Ovary (tissue), 9 donors: ENCODE results near the gene PALD1. TPM values are rescaled to one million over a fixed set of nuclear protein-coding genes. Genes with fewer than 3 reads are reported as not detected.
"Not testable (repeated sequence)": the region's sequence is repeated elsewhere in the genome, so short reads cannot be mapped to it uniquely, and the experiment has no call there.

Experiments
- DNase-seq, 5 donors: peaks; one replicate each; pipeline ENCODE4 v3.0.0-alpha.2; 2019 to 2020
- H3K27ac ChIP-seq, 2 donors: fragments of 200-600 bp; one replicate each; pipeline versions ENCODE4 v1.5.1 to v1.8.0; 2019 to 2022
- H3K27me3 ChIP-seq: fragments of 200-600 bp; one replicate; pipeline ENCODE4 v1.8.0; 2022
- H3K36me3 ChIP-seq: fragments of 200-600 bp; sonication (generic); one replicate; pipeline ENCODE4 v1.5.1; 2019
- H3K4me1 ChIP-seq: one replicate; pipeline ENCODE4 v1.8.1; 2013; ENCODE audit warnings: mild to moderate bottlenecking, moderate library complexity; ENCODE audit not compliant: insufficient read depth
- H3K4me3 ChIP-seq: fragments of 200-600 bp; sonication (generic); one replicate; pipeline ENCODE4 v1.5.1; 2017
- H3K9me3 ChIP-seq, 2 donors: fragments of 200-600 bp in 1 of 2; sonication (generic) in 1 of 2; one replicate each; pipeline versions ENCODE4 v1.5.1 to v1.8.1; 2013 to 2019; ENCODE audit warnings: mild to moderate bottlenecking in 1 of 2, moderate library complexity in 1 of 2
- CTCF ChIP-seq, 3 donors: fragments of 450-650 bp in 2 of 3; fragments of 200-600 bp in 1 of 3; IDR thresholded peaks; one replicate each; pipeline versions ENCODE4 v1.5.1 to v1.8.0; 2016 to 2022; ENCODE audit warnings: antibody characterized with exemption in 3 of 3, mild to moderate bottlenecking in 1 of 3
- EP300 ChIP-seq: sonication (generic); formaldehyde crosslinking; IDR thresholded peaks from one replicate; pipeline ENCODE4 v1.6.1; 2017; ENCODE audit warnings: antibody characterized with exemption
- POLR2A ChIP-seq: fragments of 450-650 bp; IDR thresholded peaks from one replicate; pipeline ENCODE4 v1.6.1; 2017; ENCODE audit warnings: antibody characterized with exemption, mild to moderate bottlenecking, moderate library complexity
- WGBS, 3 donors: extraction: QIAGEN DNeasy Blood & Tissue Kit in 1 of 3; methylation state at CpG; one replicate each; pipeline versions ENCODE4 v1.1.5 to v1.1.7; 2013 to 2017; 5-methylcytosine and 5-hydroxymethylcytosine counted together
- intact Hi-C, 4 donors: fragments of 100-400 bp; cut with DNase I; formaldehyde crosslinking; loops; one replicate each; pipeline versions ENCODE4 v1.11.0 to v1.15.1; 2022 to 2023
- polyA plus RNA-seq, 2 donors: library from polyadenylated mRNA; stranded (reverse); fragments of 200-250 nt in 1 of 2; fragments of 350-450 nt in 1 of 2; fragmentation: Illumina TruSeq in 1 of 2; extraction: RNeasy Lipid Tissue Mini Kit (QIAGEN cat#74804) in 1 of 2; gene quantifications; one replicate each; pipeline ENCODE4 v1.2.3, GENCODE V29; 2013 to 2014
- total RNA-seq, 7 donors: library from RNA; depleted of rRNA in 2 of 7; stranded (reverse); fragments of >200 nt in 2 of 7; fragmentation: NEBNext Ultra II Directional in 3 of 7; extraction: Animal tissue kit (Norgen Biotek cat#: 25700) in 3 of 7; gene quantifications; one replicate each; pipeline versions ENCODE4 v1.1.0 to v1.2.4, GENCODE V29; 2016 to 2023
- donor health status: DM: no; HTN: no; CAD: no; lungs with moderate emphysema.
- donor health status: DM: no; HTN: no; CAD: no.
- donor health status: Bipolar disorder and iron deficiency.
- donor health status: DM: yes; HTN: yes; CAD: no.
- donor health status: DM: no; HTN: no; CAD: no.
- donor health status: DM: yes; HTN: yes; CAD: no.

The PALD1 gene
- total and polyA plus RNA-seq, 9 donors, result 2.2 to 10.5 (median 6.8) TPM

GRCh38 chr10:70576803-70577517 is 98.4 kb downstream of the PALD1 start:
- DNase-seq, result no peak
- H3K27me3 ChIP-seq, result no peaks in the 10 kb centered on the region
- WGBS, 3 donors, result 59 to 80% (median 72%) methylated on average over 2 of the region's 2 CpGs
- intact Hi-C loops, result no loop called here
- no peak for TF ChIP-seq POLR2A
- no peaks in the 10 kb centered on the region for H3K36me3 ChIP-seq
- no peaks in the 10 kb centered on the region for H3K9me3 ChIP-seq
- H3K27ac ChIP-seq, result no peak overlapping the region
- H3K4me3 ChIP-seq, result no peak overlapping the region
- peaks cover 9% of the 10 kb centered on the region for H3K4me1 ChIP-seq

GRCh38 chr10:70578371-70578947 is 99.9 kb downstream of the PALD1 start:
- H3K27me3 ChIP-seq, result no peaks in the 10 kb centered on the region
- intact Hi-C loops, result no loop called here
- DNase-seq, result no peak
- no peak overlapping the region for H3K27ac ChIP-seq
- H3K9me3 ChIP-seq, result no peaks in the 10 kb centered on the region
- no peaks in the 10 kb centered on the region for H3K36me3 ChIP-seq
- peaks cover 9% of the 10 kb centered on the region for H3K4me1 ChIP-seq
- WGBS, 3 donors, result 66 to 73% (median 72%) methylated on average over 7 of the region's 7 CpGs
- TF ChIP-seq POLR2A, result no peak
- TF ChIP-seq EP300, result no peak
- TF ChIP-seq CTCF (IDR thresholded peaks at IDR 0.05), result no peak
- no peak overlapping the region for H3K4me3 ChIP-seq

GRCh38 chr10:70579234-70580002 is 100.9 kb downstream of the PALD1 start:
- intact Hi-C loops, result no loop called here
- Histone ChIP-seq H3K4me1 (peaks cover 15% of the 10 kb centered on the region), H3K36me3 (no peaks in the 10 kb centered on the region), H3K4me3 (no peak overlapping the region), H3K27me3 (no peaks in the 10 kb centered on the region), H3K27ac (no peak overlapping the region), H3K9me3 (no peaks in the 10 kb centered on the region)
- WGBS, 3 donors, result 79 to 84% (median 82%) methylated on average over 3 of the region's 3 CpGs
- no peak for DNase-seq
- no peak for TF ChIP-seq CTCF (IDR thresholded peaks at IDR 0.05)
- TF ChIP-seq POLR2A, result no peak
- no peak for TF ChIP-seq EP300

GRCh38 chr10:70581176-70581575 is 102.6 kb downstream of the PALD1 start:
- H3K27me3 ChIP-seq, intact Hi-C loops, H3K4me3 ChIP-seq, H3K36me3 ChIP-seq, H3K9me3 ChIP-seq, H3K27ac ChIP-seq: not testable (repeated sequence)
- peaks cover 15% of the 10 kb centered on the region for H3K4me1 ChIP-seq
- WGBS, 3 donors, result 96 to 98% (median 97%) methylated on average over 5 of the region's 5 CpGs
- peak in 1 of 5 donors; percentile 2 for DNase-seq

GRCh38 chr10:70582793-70583668 is 104.5 kb downstream of the PALD1 start:
- Histone ChIP-seq H3K9me3 (no peaks in the 10 kb centered on the region), H3K27ac (no peak overlapping the region), H3K27me3 (no peaks in the 10 kb centered on the region), H3K4me3 (no peak overlapping the region), H3K36me3 (no peaks in the 10 kb centered on the region), H3K4me1 (peaks cover 11% of the 10 kb centered on the region)
- 84 to 86% (median 85%) methylated on average over 18 to 19 of the region's 19 CpGs for WGBS, 3 donors
- peak in 1 of 5 donors; percentile 14 for DNase-seq
- intact Hi-C loops, result no loop called here
- TF ChIP-seq EP300 (no peak), CTCF (IDR thresholded peaks at IDR 0.05) (no peak), POLR2A (no peak)
